HepG2 (cell line): ENCODE results near the gene IQCE. TPM values are rescaled to one million over a fixed set of nuclear protein-coding genes. Genes with fewer than 3 reads are reported as not detected.

Experiments
- CBX1 ChIP-seq: IDR thresholded peaks from one replicate; pipeline ENCODE4 v1.6.1; 2016; ENCODE audit warnings: antibody characterized with exemption, low read depth
- CHCHD3 ChIP-seq: sonication (generic); formaldehyde crosslinking; IDR thresholded peaks from 2 replicates; pipeline ENCODE4 v1.8.0; 2022; ENCODE audit warnings: mild to moderate bottlenecking, missing genetic modification reagents, moderate library complexity
- CHD2 ChIP-seq: IDR thresholded peaks from 2 replicates; pipeline ENCODE4 v1.6.1; 2011; ENCODE audit warnings: low read depth, low read length, improper control_type of control experiment
- FOXC1 ChIP-seq: sonication (generic); formaldehyde crosslinking; IDR thresholded peaks from 2 replicates; pipeline ENCODE4 v1.8.0; 2022; ENCODE audit warnings: mild to moderate bottlenecking, missing genetic modification reagents, borderline replicate concordance
- GMEB1 ChIP-seq: sonication (generic); formaldehyde crosslinking; IDR thresholded peaks from 2 replicates; pipeline ENCODE4 v1.5.1; 2020; ENCODE audit warnings: missing genetic modification reagents, mild to moderate bottlenecking, borderline replicate concordance
- HOMEZ ChIP-seq: IDR thresholded peaks from 2 replicates; pipeline ENCODE4 v1.6.1; 2016; ENCODE audit warnings: low read depth
- KLF12 ChIP-seq: sonication (generic); formaldehyde crosslinking; IDR thresholded peaks from 2 replicates; pipeline ENCODE4 v1.4.0; 2020; ENCODE audit warnings: missing genetic modification reagents, borderline replicate concordance
- KLF9 ChIP-seq: IDR thresholded peaks from 2 replicates; pipeline ENCODE4 v1.6.1; 2016; ENCODE audit warnings: low read depth
- KMT2B ChIP-seq: IDR thresholded peaks from 2 replicates; pipeline ENCODE4 v1.6.1; 2016; ENCODE audit warnings: missing genetic modification reagents, missing compliant biosample characterization
- MAFF ChIP-seq: IDR thresholded peaks from 2 replicates; pipeline ENCODE4 v1.6.1; 2011; ENCODE audit warnings: low read depth, low read length, improper control_type of control experiment
- MXD4 ChIP-seq: IDR thresholded peaks from 2 replicates; pipeline ENCODE4 v1.6.1; 2016; ENCODE audit warnings: mild to moderate bottlenecking, missing biosample characterization, missing genetic modification reagents
- NFE2L1 ChIP-seq: sonication (generic); formaldehyde crosslinking; IDR thresholded peaks from 2 replicates; pipeline ENCODE4 v1.4.0; 2020; ENCODE audit warnings: missing genetic modification reagents, mild to moderate bottlenecking, borderline replicate concordance
- NR2F6 ChIP-seq, 2 experiments: IDR thresholded peaks; 2 replicates each; pipeline ENCODE4 v1.6.1; 2016; ENCODE audit warnings: antibody characterized with exemption in 1 of 2, mild to moderate bottlenecking in 1 of 2
- RAD21 ChIP-seq: fragments of 450-650 bp; formaldehyde crosslinking; IDR thresholded peaks from 2 replicates; pipeline ENCODE4 v1.5.0; 2020; ENCODE audit warnings: mild to moderate bottlenecking
- SIX1 ChIP-seq: sonication (generic); formaldehyde crosslinking; IDR thresholded peaks from 2 replicates; pipeline ENCODE4 v1.4.0; 2020; ENCODE audit warnings: missing genetic modification reagents, borderline replicate concordance
- ZNF121 ChIP-seq: sonication (generic); formaldehyde crosslinking; IDR thresholded peaks from 2 replicates; pipeline ENCODE4 v1.5.0; 2020; ENCODE audit warnings: mild to moderate bottlenecking, missing genetic modification reagents
- ZNF354B ChIP-seq: sonication (generic); formaldehyde crosslinking; IDR thresholded peaks from 2 replicates; pipeline ENCODE4 v1.8.0; 2022; ENCODE audit warnings: mild to moderate bottlenecking, missing genetic modification reagents
- ZNF589 ChIP-seq: sonication (generic); formaldehyde crosslinking; conservative IDR thresholded peaks from 2 replicates; pipeline ENCODE4 v1.8.0; 2022; ENCODE audit warnings: mild to moderate bottlenecking, moderate library complexity, missing genetic modification reagents
- ZNF790 ChIP-seq: sonication (generic); formaldehyde crosslinking; IDR thresholded peaks from 2 replicates; pipeline ENCODE4 v1.8.0; 2022; ENCODE audit warnings: missing genetic modification reagents, mild to moderate bottlenecking, borderline replicate concordance
- ZNF878 ChIP-seq: sonication (generic); formaldehyde crosslinking; IDR thresholded peaks from 2 replicates; pipeline ENCODE4 v1.8.1; 2023; ENCODE audit warnings: mild to moderate bottlenecking, missing genetic modification reagents, moderate library complexity
- ZSCAN29 ChIP-seq: sonication (generic); formaldehyde crosslinking; conservative IDR thresholded peaks from 2 replicates; pipeline ENCODE4 v1.4.0; 2020; ENCODE audit warnings: mild to moderate bottlenecking, missing genetic modification reagents
- polyA plus RNA-seq, 8 experiments: library from polyadenylated mRNA; depleted of rRNA in 3 of 8; stranded (reverse) in 7 of 8; unstranded in 1 of 8; fragments of >200 nt; fragmentation: Illumina TruSeq in 4 of 8; extraction: Trizol in 4 of 8; gene quantifications; 2 replicates each; pipeline versions ENCODE4 v1.2.1 to v1.2.3, GENCODE V29; 2011 to 2016; ENCODE audit warnings: low read depth in 4 of 8, missing spikeins in 1 of 8, mixed read lengths in 1 of 8; ENCODE audit not compliant: insufficient read depth in 1 of 8
- total RNA-seq, 5 experiments: library from RNA; depleted of rRNA; stranded (reverse); fragments of >200 nt; fragmentation: Illumina TruSeq; extraction: Trizol; gene quantifications; 2 replicates each; pipeline ENCODE4 v1.2.3, GENCODE V29; 2016; ENCODE audit warnings: low read depth in 1 of 5
- TF ChIP-seq, protein P1 (sequence below): IDR thresholded peaks from 2 replicates; pipeline ENCODE4 v1.6.1; 2018; ENCODE audit warnings: missing genetic modification reagents
- TF ChIP-seq, protein P2 (sequence below): sonication (generic); formaldehyde crosslinking; IDR thresholded peaks from 2 replicates; pipeline ENCODE4 v1.4.0; 2020; ENCODE audit warnings: low read depth, mild to moderate bottlenecking, missing genetic modification reagents
- TF ChIP-seq, protein P3 (sequence below): sonication (generic); formaldehyde crosslinking; IDR thresholded peaks from 2 replicates; pipeline ENCODE4 v1.4.0; 2020; ENCODE audit warnings: missing genetic modification reagents; ENCODE audit errors: not compliant biosample characterization

Gene IQCE
- total and polyA plus RNA-seq, 2 of the 13 experiments (the other 11 are each of a cell fraction or from before 2014, with no cell fraction given), result 1.5 to 2.5 TPM

DNA sequence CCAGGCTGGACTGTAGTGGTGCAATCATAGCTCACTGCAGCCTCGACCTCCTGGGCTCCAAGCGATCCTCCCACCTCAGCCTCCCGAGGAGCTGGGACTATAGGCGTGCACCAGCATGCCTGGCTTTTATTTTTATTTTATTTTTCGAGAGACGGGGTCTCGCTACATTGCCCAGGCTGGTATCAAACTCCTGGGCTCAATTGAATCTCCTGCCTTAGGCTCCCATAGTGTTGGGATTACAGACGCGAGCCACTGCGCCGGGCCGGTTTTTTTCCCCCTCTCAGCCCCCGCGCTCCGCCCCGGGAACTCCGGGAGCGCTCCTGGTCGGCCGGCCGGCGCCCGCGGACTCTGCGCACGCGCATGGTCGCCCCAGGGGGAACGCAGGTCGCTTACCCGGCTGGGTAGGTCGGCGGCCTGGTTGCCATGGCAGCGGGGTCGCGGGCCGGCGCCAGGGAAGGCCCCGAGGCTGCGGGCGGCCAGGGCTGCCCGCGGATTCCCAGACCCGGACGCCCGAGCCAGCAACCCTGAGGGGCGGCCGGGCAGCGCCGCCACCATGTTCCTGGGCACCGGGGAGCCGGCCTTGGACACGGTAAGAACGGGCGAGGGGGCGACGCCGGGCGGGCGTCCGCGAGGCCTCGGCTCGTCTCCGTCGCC lies at the start of gene IQCE (continued):
- TF ChIP-seq ZNF878 (no peak), RAD21 (peak; percentile 57), GMEB1 (CRISPR knock-in tag) (no peak; the same call in 1 of the 2 replicates), ZNF790 (CRISPR knock-in tag) (peak; percentile 68; the same call in 1 of the 2 replicates), KLF9 (CRISPR knock-in tag) (no peak), MXD4 (no peak; the same call in 1 of the 2 replicates), CHCHD3 (no peak), ZSCAN29 (CRISPR knock-in tag) (0 out of 2 replicates have a peak, but pooled peaks have one; percentile 28), MAFF (no peak), KMT2B (CRISPR knock-in tag) (0 out of 2 replicates have a peak, but pooled peaks have one; percentile 51), NR2F6 (IDR thresholded peaks at IDR 0.05) (no peak), NR2F6 (CRISPR knock-in tag; IDR thresholded peaks at IDR 0.05) (peak; percentile 69), FOXC1 (CRISPR knock-in tag) (no peak), SIX1 (CRISPR knock-in tag) (no peak), ZNF354B (CRISPR knock-in tag) (no peak), NFE2L1 (CRISPR knock-in tag) (no peak), KLF12 (CRISPR knock-in tag) (no peak), CBX1 (no peak), HOMEZ (CRISPR knock-in tag) (no peak), ZNF121 (CRISPR knock-in tag) (peak; percentile 94), ZNF589 (CRISPR knock-in tag) (peak; percentile 58; the same call in 1 of the 2 replicates), CHD2 (no peak)
- TF ChIP-seq, protein P1, sequence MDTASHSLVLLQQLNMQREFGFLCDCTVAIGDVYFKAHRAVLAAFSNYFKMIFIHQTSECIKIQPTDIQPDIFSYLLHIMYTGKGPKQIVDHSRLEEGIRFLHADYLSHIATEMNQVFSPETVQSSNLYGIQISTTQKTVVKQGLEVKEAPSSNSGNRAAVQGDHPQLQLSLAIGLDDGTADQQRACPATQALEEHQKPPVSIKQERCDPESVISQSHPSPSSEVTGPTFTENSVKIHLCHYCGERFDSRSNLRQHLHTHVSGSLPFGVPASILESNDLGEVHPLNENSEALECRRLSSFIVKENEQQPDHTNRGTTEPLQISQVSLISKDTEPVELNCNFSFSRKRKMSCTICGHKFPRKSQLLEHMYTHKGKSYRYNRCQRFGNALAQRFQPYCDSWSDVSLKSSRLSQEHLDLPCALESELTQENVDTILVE (CRISPR knock-in tag), result no peak
- TF ChIP-seq, protein P2, sequence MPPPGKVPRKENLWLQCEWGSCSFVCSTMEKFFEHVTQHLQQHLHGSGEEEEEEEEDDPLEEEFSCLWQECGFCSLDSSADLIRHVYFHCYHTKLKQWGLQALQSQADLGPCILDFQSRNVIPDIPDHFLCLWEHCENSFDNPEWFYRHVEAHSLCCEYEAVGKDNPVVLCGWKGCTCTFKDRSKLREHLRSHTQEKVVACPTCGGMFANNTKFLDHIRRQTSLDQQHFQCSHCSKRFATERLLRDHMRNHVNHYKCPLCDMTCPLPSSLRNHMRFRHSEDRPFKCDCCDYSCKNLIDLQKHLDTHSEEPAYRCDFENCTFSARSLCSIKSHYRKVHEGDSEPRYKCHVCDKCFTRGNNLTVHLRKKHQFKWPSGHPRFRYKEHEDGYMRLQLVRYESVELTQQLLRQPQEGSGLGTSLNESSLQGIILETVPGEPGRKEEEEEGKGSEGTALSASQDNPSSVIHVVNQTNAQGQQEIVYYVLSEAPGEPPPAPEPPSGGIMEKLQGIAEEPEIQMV (CRISPR knock-in tag), result no peak
- TF ChIP-seq, protein P3, sequence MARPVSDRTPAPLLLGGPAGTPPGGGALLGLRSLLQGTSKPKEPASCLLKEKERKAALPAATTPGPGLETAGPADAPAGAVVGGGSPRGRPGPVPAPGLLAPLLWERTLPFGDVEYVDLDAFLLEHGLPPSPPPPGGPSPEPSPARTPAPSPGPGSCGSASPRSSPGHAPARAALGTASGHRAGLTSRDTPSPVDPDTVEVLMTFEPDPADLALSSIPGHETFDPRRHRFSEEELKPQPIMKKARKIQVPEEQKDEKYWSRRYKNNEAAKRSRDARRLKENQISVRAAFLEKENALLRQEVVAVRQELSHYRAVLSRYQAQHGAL (CRISPR knock-in tag), result no peak
